Cardiac fibroblast (primary cell): ENCODE measurements around the gene KRTAP10-8.
"Not testable (repeated sequence)": the region's sequence is repeated elsewhere in the genome, so short reads cannot be mapped to it uniquely, and the experiment has no call there.

Source experiments
- DNase-seq, 2 donors: peaks; one replicate each; pipeline versions ENCODE4 v3.0.0 to v3.0.0-alpha.2; 2010; ENCODE audit warnings: low read depth in 2 of 2
- H3K4me3 ChIP-seq, 2 donors: replicated peaks in 1 of 2; 1 replicate in 1 of 2; 2 replicates in 1 of 2; pipeline ENCODE4 v1.5.1; 2011; ENCODE audit warnings: low read depth in 2 of 2, low read length in 2 of 2, mild to moderate bottlenecking in 2 of 2, moderate library complexity in 1 of 2
- TF ChIP-seq, protein P1 (sequence below): IDR thresholded peaks from one replicate; pipeline ENCODE4 v1.5.1; 2011; ENCODE audit warnings: low read depth, mild to moderate bottlenecking, low read length, inconsistent platforms

The KRTAP10-8 gene

DNA sequence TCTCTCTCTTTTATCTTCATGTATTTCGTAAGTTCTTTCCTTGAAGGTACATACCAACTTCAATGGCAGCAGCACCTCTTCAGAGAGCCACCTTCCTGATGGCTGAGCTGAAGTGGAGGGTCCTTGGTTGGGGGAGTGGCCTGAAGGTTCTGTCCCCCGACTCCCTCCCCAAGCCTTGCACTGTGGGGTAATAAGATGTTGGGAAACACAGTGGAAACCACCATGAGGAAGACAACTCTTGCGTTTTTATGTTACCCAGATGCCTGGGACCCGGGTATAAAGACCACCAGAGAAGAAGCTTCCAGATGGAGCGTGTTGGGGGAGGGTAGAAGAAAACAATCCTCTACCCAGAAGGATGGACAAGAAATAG lies 46.6 kb downstream of the KRTAP10-8 start:
- TF ChIP-seq, protein P1, sequence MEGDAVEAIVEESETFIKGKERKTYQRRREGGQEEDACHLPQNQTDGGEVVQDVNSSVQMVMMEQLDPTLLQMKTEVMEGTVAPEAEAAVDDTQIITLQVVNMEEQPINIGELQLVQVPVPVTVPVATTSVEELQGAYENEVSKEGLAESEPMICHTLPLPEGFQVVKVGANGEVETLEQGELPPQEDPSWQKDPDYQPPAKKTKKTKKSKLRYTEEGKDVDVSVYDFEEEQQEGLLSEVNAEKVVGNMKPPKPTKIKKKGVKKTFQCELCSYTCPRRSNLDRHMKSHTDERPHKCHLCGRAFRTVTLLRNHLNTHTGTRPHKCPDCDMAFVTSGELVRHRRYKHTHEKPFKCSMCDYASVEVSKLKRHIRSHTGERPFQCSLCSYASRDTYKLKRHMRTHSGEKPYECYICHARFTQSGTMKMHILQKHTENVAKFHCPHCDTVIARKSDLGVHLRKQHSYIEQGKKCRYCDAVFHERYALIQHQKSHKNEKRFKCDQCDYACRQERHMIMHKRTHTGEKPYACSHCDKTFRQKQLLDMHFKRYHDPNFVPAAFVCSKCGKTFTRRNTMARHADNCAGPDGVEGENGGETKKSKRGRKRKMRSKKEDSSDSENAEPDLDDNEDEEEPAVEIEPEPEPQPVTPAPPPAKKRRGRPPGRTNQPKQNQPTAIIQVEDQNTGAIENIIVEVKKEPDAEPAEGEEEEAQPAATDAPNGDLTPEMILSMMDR, result no peak
- no peak overlapping the region for H3K4me3 ChIP-seq
- no peak for DNase-seq

DNA sequence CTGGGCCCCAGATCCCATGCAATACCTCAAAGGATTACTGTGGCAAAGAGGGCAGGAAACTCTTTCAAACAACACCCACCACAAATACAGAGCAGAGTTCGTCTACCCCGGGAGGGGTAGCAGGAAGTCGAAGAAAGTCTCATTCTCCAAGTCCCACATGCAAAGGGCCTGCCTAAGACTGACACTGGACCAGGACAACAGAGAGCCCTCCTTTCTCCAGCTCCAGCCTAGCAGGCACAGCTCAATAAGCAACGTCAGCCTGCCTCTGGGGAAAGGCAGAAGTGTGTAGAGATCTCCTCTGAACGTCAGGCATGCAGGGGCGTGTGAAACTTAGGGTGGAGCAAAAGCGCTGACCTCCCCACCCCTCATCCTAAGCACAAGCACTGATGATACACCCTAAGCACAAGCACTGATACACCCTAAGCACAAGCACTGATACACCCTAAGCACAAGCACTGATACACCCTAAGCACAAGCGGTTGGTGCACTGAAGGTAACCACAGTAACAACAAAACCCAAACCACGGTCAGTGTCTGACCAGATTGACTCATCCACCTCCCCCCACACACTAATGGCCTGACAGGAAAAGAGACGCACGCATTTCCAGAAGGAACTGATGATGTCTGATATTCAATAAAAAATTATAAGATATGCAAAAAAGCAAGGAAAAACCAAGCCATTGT lies 47.2 kb downstream of the KRTAP10-8 start:
- no peak overlapping the region for H3K4me3 ChIP-seq
- DNase-seq, result no peak
- TF ChIP-seq, protein P1, result no peak

DNA sequence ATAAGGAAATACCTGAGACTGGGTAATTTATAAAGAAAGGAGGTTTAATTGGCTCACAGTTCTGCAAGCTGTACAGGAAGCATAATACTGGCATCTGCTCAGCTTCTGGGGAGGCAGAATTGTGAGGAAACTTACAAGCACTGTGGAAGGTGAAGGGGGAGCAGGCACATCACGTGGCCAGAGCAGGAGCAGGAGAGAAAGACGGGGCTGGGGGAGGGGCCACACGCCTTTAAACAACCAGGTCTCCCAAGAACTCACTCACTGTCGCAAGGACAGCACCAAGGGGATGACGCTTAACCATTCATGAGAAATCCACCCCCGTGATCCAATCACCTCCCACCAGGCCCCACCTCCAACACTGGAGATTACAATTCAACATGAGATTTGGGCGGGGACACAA lies 49.7 kb downstream of the KRTAP10-8 start:
- not testable (repeated sequence) for DNase-seq, H3K4me3 ChIP-seq
